GM19238 (cell line): Measurements from ENCODE around the gene FURIN.
"Not testable (repeated sequence)": the region's sequence is repeated elsewhere in the genome, so short reads cannot be mapped to it uniquely, and the experiment has no call there.

ENCODE experiments used
- DNase-seq: peaks from one replicate; pipeline ENCODE4 v3.0.0; 2011; ENCODE audit warnings: low spot score; ENCODE audit not compliant: insufficient read length

FURIN gene

DNA sequence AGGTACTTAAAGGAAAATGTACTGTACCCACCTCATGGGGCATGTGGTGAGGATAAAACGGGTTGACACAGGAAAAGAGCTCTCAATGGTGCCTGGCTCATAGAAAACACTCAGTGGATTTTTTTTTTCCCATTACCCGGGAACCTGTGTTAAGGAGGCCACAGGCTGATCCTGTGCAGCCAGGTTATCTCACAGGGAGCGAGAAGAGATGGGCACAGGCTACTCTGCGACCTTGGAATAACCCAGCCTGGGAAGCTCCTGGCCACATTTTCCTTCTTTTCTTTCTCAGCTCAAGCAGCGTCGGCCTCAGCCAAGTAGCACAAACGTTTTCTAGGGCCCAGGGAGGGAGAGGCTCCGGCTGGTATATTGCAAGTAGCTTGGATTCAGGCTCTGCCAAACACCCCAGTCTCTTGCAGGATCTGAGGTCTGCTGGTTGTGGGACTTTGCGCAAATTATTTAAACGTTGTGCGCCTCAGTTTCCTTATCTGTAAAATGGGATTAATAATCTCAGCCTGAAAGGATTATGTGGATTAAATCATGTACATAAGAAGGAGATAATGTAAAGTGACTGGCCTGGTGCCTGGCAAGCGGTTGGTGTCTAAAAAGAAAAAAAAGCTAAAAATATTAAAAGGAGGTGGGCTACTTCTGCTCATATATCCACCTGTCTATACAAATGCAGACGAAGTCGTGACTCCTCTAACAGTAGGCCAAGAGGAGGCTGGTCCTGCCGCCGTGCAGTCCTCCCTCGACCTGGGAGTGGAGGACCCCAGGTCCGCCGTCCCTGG is 2.2 kb downstream of the FURIN start:
- no peak for DNase-seq

DNA sequence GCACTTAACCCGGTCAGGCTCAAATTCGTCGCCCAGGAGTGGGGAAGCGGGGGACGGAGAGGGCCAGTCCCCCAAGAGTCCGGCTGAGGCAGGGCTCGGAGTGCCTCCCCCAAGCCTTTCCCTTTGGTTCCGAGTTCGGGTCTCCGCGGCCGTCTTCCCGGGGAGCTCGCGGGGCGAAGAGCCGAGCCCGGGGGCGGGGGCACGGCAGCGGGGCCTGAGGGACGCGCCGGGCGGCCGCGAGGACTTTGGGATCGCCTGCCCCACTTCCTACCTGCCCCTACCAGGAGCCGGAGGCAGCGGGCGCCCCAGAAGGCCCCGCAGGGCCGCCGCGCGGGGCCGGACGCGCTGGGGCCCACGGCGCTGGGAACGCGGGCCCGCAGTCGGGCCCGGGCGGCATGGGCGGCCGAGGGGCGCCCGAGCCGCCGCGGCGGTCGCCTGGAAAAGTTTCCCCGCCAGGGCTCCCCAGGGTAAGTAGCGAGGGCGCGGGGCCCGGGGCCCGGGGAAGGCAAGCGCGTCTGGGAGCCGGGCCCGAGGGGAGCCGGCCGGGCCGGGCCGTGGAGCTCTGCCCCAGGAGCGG is 2.8 kb downstream of the FURIN start:
- DNase-seq, result peak; percentile 52

DNA sequence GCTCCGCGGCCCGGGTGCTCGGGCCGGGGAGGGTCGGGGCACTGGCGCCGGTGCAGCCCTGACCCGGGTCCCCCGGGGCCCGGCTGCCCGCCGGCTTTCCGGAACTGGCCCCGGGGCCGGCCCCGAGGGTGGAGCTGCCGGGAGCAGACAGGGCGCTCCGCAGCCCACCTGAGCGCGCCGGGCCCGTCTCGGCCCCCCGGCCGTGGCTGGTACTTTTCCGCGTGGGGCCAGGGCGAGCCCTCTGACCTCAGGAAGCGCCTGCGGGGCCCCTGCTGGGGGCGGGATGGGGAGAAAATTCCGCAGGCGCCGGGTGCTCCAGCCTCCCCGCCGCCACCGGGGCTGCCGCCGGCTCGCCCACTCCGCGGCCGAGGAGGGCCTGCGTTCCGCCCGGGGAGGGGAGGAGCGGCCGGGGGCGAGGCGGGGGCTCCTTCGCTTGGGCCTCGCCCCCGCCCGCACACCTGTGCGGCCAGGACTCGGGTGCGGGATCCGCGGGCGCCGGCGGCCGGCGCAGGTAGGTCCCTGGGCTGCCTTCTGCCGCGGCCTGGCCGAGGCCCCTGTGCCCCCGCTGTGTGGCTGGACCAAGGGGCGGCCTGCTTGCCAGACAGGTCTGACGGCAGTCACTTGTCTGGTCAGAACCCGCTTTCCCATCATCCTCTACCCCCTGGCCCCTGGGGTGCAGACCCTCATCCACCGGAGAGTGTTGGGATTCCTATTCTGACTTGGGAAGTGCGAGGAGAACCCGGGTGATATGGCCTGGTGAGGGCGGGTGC is 3.5 kb downstream of the FURIN start:
- DNase-seq, result peak; percentile 56

GRCh38 chr15:90872486-90873184 is 4.2 kb downstream of the FURIN start:
- DNase-seq, result no peak

DNA sequence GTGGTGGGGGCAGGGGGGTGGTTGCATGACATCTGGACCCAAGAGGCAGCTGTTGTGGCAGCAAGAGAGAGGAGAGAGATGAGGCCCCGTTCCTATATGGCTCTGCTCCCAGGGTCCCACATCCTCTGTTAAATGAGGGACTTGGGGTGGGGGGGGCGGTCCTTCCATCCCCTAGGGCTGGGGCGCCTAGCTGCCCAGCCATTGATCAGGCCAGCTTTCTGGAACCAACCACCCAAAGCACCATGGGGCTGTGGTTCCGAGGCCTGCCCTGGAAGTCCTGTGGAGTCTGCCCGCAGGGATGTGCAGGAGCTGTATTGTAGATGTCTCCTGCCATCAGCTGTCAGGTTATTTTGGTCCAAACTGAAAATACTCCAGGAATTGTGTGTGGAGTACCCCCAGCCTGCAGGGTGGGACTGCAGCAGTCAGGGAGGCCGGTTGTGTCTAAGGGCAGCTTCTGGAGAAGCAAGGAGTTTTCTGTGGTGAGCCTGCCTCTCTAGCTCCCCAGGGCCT is 5.2 kb downstream of the FURIN start:
- DNase-seq, result no peak

DNA sequence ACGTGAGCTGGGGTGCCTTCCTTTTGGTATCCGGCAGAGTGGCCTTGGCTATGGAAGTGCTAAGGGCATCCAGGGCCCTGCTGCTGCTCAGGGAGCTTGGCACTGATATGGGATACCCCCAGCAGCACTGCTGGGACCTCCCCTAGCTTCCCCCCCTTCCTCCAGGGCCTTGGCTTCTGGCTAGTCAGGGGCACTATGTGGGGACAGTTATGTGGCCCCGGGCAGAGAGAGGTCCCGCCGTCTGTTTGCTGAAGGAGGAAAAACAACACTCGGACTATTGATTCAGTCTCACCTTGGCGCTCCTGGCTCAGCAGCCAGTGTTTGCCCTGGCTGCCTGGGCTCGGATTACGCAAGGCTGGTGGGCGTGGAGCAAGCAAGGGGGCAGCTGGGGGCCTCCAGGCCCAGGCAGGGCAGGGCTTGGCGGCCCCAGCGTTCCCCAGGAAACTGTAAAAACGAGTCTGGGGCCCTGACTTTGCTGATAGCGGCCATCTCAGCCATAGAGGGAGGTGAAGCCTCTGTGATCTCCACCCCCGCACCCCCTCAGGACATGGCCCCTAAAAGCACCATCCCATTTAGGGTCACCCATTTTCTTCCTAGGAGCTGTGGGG is 5.7 kb downstream of the FURIN start:
- no peak for DNase-seq

DNA sequence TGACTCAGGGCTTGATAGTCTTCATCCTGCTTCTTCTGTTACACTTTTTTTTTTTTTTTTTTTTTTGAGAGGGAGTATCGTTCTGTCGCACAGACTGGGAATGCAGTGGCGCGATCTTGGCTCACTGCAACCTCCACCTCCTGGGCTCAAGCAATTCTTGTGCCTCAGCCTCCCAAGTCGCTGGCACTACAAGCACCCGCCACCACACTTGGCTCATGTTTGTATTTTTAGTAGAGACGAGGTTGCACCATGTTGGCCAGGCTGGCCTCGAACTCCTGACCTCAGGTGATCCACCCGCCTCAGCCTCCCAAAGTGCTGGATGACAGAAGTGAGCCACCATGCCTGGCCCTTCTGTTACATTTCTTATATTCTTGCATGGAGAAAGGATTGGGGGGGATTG is 6.6 kb downstream of the FURIN start:
- not testable (repeated sequence) for DNase-seq

DNA sequence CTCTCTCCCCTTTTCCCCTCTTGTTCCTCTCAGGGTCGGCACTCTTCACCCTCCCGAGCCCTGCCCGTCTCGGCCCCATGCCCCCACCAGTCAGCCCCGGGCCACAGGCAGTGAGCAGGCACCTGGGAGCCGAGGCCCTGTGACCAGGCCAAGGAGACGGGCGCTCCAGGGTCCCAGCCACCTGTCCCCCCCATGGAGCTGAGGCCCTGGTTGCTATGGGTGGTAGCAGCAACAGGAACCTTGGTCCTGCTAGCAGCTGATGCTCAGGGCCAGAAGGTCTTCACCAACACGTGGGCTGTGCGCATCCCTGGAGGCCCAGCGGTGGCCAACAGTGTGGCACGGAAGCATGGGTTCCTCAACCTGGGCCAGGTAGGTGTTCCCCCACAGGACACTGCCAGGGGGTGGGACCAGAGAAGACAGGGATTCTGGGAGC is 7.2 kb downstream of the FURIN start:
- DNase-seq, result no peak

DNA sequence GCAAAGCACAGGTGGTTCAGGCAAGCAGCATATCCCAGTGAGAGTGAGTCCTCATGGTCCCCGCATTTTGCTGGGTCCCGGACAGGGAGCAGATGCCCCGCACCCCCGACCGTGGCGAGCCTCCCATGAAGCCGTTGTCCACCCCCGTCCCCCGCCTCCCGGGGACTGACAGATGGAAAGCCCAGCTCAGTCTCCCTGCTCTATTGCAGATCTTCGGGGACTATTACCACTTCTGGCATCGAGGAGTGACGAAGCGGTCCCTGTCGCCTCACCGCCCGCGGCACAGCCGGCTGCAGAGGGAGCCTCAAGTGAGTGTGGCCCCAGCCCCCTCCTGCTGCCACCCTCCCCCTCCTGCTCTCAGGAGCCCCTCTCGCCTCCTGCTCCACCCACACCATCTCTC is 7.7 kb downstream of the FURIN start:
- DNase-seq, result no peak

GRCh38 chr15:90876512-90877170 is 8.3 kb downstream of the FURIN start:
- no peak for DNase-seq

DNA sequence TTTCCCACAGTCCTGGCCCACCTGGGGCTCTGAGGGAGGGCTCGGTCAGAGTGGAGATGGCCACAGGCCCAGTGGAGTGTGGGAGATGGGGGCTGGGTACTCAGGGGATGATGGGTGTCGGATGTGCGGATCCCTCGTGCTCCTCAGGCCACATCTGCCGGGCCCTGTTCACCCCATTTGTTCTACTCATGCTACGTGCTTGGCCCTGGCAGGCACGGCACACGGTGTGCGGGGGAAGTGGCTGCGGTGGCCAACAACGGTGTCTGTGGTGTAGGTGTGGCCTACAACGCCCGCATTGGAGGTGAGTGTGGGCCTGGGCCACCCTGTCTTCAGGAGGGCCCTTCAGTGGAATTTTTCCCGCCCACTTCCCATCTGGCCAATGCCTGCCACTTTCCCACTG is 8.9 kb downstream of the FURIN start:
- no peak for DNase-seq

GRCh38 chr15:90877996-90878395 is 9.6 kb downstream of the FURIN start:
- DNase-seq, result no peak

GRCh38 chr15:90878660-90879059 is 10.3 kb downstream of the FURIN start:
- DNase-seq, result no peak

DNA sequence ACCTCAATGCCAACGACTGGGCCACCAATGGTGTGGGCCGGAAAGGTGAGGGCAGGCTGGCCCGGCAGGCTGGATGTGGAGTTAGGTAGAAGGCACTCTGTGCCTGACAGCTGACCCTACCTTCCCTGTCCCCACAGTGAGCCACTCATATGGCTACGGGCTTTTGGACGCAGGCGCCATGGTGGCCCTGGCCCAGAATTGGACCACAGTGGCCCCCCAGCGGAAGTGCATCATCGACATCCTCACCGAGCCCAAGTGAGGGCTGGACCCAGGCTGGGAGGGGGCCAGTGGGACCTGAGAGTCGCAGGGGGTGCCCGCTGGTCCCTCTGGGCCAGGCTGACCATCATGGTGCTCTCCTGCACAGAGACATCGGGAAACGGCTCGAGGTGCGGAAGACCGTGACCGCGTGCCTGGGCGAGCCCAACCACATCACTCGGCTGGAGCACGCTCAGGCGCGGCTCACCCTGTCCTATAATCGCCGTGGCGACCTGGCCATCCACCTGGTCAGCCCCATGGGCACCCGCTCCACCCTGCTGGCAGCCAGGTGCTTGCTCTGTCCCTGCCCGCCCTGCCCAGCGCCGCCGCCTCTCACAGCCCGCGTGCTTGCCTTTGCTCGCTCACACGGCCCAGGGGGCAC is 11.5 kb downstream of the FURIN start:
- no peak for DNase-seq

DNA sequence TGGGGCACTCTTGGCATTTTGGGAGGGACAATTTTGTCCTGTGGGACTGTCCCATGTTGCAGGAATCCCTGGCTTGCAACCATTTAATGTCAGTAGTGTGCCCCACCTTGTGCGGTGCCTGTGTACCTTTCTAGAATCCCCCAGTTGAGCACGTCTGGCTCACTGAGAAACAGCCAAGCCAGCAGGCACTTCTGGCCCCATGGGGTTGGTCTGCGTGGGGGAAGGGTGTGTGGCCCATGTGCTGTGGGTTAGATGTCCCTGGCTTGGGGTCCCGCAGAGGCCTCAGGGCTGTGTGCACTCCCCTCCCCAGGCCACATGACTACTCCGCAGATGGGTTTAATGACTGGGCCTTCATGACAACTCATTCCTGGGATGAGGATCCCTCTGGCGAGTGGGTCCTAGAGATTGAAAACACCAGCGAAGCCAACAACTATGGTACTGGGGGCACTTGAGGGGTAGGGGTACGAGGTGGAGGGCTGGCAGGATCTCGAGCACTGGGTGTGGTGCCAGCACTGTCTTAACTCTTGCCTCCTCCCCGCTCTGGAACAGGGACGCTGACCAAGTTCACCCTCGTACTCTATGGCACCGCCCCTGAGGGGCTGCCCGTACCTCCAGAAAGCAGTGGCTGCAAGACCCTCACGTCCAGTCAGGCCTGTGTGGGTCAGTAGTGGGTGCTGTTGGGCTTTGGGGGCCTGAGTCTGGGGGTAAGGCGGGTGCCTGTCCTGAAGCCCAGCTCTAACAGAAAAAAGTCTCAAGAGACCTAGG is 12.2 kb downstream of the FURIN start:
- no peak for DNase-seq

GRCh38 chr15:90881181-90881977 is 13.0 kb downstream of the FURIN start:
- DNase-seq, result no peak

DNA sequence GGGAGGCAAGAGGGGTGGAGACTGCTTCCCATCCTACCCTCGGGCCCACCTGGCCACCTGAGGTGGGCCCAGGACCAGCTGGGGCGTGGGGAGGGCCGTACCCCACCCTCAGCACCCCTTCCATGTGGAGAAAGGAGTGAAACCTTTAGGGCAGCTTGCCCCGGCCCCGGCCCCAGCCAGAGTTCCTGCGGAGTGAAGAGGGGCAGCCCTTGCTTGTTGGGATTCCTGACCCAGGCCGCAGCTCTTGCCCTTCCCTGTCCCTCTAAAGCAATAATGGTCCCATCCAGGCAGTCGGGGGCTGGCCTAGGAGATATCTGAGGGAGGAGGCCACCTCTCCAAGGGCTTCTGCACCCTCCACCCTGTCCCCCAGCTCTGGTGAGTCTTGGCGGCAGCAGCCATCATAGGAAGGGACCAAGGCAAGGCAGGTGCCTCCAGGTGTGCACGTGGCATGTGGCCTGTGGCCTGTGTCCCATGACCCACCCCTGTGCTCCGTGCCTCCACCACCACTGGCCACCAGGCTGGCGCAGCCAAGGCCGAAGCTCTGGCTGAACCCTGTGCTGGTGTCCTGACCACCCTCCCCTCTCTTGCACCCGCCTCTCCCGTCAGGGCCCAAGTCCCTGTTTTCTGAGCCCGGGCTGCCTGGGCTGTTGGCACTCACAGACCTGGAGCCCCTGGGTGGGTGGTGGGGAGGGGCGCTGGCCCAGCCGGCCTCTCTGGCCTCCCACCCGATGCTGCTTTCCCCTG is 13.8 kb downstream of the FURIN start:
- no peak for DNase-seq
